Measurements from ENCODE around the gene OR9I1. TPM values are rescaled to one million over a fixed set of nuclear protein-coding genes. Genes with fewer than 3 reads are reported as not detected.

Gene OR9I1
- not detected for total RNA-seq

DNA sequence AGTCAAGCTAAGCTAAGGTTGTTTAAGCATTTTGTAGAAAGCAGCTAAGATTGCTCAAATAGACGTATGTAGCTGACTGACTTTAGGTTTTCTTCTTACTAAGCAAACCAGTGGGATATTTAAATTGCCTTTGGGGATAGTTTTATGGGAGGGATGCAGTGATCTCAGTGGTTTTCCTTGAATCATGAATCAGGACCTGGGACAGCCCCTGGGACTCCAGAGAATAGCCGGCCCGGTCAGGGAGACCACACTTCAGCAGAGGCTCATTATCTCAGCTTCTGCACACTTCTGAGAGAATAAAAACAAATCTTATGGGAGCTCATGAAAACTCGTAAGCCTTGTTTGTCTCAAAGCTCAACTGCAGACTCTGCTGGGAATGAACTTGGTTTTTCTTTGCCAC, at the start of gene OR9I1:
Gene OR9I1 (minus strand): TSS at position 62 of the 400 bp plus-strand sequence. CDS start 6,086 bp downstream, outside the sequence.
- Histone ChIP-seq H3K4me3 (no peak within 1 kb of the TSS), H3K27ac (no peak within 1 kb of the TSS), H3K4me1 (no peaks in the 10 kb centered on the region), H3K9me3 (no peaks in the 10 kb centered on the region), H3K27me3 (no peaks in the 10 kb centered on the region), H3K36me3 (no peaks in the 10 kb centered on the region)
- no peak for DNase-seq (ENCODE audit: low spot score in 2 of 2)
- 42 to 46% methylated on average over 4 of the region's 4 CpGs for WGBS, 2 donors
- TF ChIP-seq EP300 (IDR thresholded peaks at IDR 0.05) (no peak), CTCF (IDR thresholded peaks at IDR 0.05) (no peak), POLR2A (IDR thresholded peaks at IDR 0.05) (no peak)

GRCh38 chr11:58165504-58166106, 40.3 kb upstream of the OR9I1 start:
- no peak overlapping the region for H3K27ac ChIP-seq
- DNase-seq (ENCODE audit: low spot score in 2 of 2) = no peak
- 43 to 46% methylated on average over 7 of the region's 7 CpGs for WGBS, 2 donors
- no peaks in the 10 kb centered on the region for H3K9me3 ChIP-seq
- no peak for TF ChIP-seq POLR2A (IDR thresholded peaks at IDR 0.05)
- TF ChIP-seq EP300 (IDR thresholded peaks at IDR 0.05) = no peak
- TF ChIP-seq CTCF (IDR thresholded peaks at IDR 0.05) = no peak
- no peaks in the 10 kb centered on the region for H3K27me3 ChIP-seq
- no peaks in the 10 kb centered on the region for H3K4me1 ChIP-seq
- H3K36me3 ChIP-seq = no peaks in the 10 kb centered on the region
- H3K4me3 ChIP-seq = no peak overlapping the region

GRCh38 chr11:58164990-58165389, 39.7 kb upstream of the OR9I1 start:
- 26 to 41% methylated on average over 1 of the region's 1 CpG for WGBS, 2 donors

DNA sequence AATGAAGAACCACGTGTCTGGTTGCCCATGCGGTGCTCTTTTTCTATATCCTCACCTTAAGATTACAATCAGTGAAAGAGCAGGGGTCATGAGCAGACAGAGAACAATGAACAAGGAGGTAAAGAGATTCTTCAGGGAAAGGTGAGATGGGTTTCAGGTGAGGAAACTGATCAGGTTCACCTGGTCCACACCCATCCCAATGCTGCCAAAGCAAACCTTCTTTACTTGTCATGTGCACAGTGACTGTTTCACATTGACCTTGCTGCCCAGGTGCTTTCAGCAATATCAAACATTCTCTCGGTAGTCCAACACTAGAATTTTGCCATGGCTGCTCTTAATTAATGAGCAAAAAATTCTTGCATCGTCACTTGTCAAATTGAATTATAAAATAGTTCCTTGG, 39.1 kb upstream of the OR9I1 start:
- Histone ChIP-seq H3K27me3 (no peaks in the 10 kb centered on the region), H3K36me3 (no peaks in the 10 kb centered on the region), H3K4me1 (no peaks in the 10 kb centered on the region), H3K9me3 (no peaks in the 10 kb centered on the region), H3K4me3 (no peak overlapping the region), H3K27ac (no peak overlapping the region)
- WGBS, 2 donors = 75 to 87% methylated on average over 4 of the region's 4 CpGs
- no peak for DNase-seq (ENCODE audit: low spot score in 2 of 2)
- TF ChIP-seq POLR2A (IDR thresholded peaks at IDR 0.05) = no peak
- TF ChIP-seq CTCF (IDR thresholded peaks at IDR 0.05) = no peak
- TF ChIP-seq EP300 (IDR thresholded peaks at IDR 0.05) = no peak

More at GRCh38 chr11:58164990-58165389, 39.7 kb upstream of the OR9I1 start:
- DNase-seq (ENCODE audit: low spot score in 2 of 2) = no peak
- no peak overlapping the region for H3K27ac ChIP-seq
- TF ChIP-seq CTCF (IDR thresholded peaks at IDR 0.05) (no peak), EP300 (IDR thresholded peaks at IDR 0.05) (no peak), POLR2A (IDR thresholded peaks at IDR 0.05) (no peak)
- no peaks in the 10 kb centered on the region for H3K36me3 ChIP-seq
- H3K9me3 ChIP-seq = no peaks in the 10 kb centered on the region
- no peaks in the 10 kb centered on the region for H3K4me1 ChIP-seq
- no peak overlapping the region for H3K4me3 ChIP-seq
- no peaks in the 10 kb centered on the region for H3K27me3 ChIP-seq

DNA sequence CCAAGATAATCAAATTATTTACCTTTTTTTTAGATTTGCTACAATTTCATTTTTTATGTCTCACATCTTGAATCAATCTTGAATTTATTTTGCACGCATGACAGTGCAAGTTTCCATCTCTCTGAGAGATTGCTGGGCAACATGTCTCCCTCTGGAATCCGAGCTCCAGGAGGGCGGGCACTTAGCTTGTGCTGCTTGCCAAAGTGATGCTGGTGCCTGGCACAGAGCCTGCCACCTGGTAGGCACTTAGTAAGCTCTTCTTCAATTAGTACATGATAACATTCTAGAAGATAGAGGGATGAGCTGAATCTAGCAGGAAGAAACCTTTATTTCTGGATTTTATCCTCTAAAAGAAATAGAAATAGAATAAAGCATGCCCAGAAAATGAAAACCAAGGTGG, 27.5 kb upstream of the OR9I1 start:
- TF ChIP-seq POLR2A (IDR thresholded peaks at IDR 0.05) (no peak), CTCF (IDR thresholded peaks at IDR 0.05) (no peak), EP300 (IDR thresholded peaks at IDR 0.05) (no peak)
- Histone ChIP-seq H3K27ac (no peak overlapping the region), H3K27me3 (no peaks in the 10 kb centered on the region), H3K36me3 (no peaks in the 10 kb centered on the region), H3K9me3 (no peaks in the 10 kb centered on the region), H3K4me1 (no peaks in the 10 kb centered on the region), H3K4me3 (no peak overlapping the region)
- 66 to 77% methylated on average over 3 of the region's 3 CpGs for WGBS, 2 donors
- no peak for DNase-seq (ENCODE audit: low spot score in 2 of 2)
